ENCODE results near the gene CD28. TPM values are rescaled to one million over a fixed set of nuclear protein-coding genes. Genes with fewer than 3 reads are reported as not detected.

The CD28 gene
- total RNA-seq, 1 donor from 2014 or later, result not detected

GRCh38 chr2:203711399-203711798 lies 5.0 kb downstream of the CD28 start:
- Mint-ChIP-seq H3K36me3 (ENCODE audit: unreplicated experiment) (no peaks in the 10 kb centered on the region), H3K27me3 (ENCODE audit: unreplicated experiment) (peaks cover 2% of the 10 kb centered on the region), H3K4me1 (ENCODE audit: unreplicated experiment) (no peaks in the 10 kb centered on the region), H3K4me3 (ENCODE audit: unreplicated experiment) (no peak overlapping the region), H3K9me3 (ENCODE audit: unreplicated experiment) (no peaks in the 10 kb centered on the region), H3K27ac (ENCODE audit: unreplicated experiment) (no peak overlapping the region)
- DNase-seq (ENCODE audit: extremely low spot score, unreplicated experiment), result no peak
- TF ChIP-seq CTCF (IDR thresholded peaks at IDR 0.05), result no peak

GRCh38 chr2:203713381-203713780 lies 6.9 kb downstream of the CD28 start:
- H3K4me3 Mint-ChIP-seq (ENCODE audit: unreplicated experiment), result no peak overlapping the region
- H3K27me3 Mint-ChIP-seq (ENCODE audit: unreplicated experiment), result peaks cover 2% of the 10 kb centered on the region
- no peak for DNase-seq (ENCODE audit: extremely low spot score, unreplicated experiment)
- H3K27ac Mint-ChIP-seq (ENCODE audit: unreplicated experiment), result no peak overlapping the region
- H3K9me3 Mint-ChIP-seq (ENCODE audit: unreplicated experiment), result no peaks in the 10 kb centered on the region
- no peak for TF ChIP-seq CTCF (IDR thresholded peaks at IDR 0.05)
- H3K36me3 Mint-ChIP-seq (ENCODE audit: unreplicated experiment), result no peaks in the 10 kb centered on the region
- no peaks in the 10 kb centered on the region for H3K4me1 Mint-ChIP-seq (ENCODE audit: unreplicated experiment)

- no peak overlapping the region for H3K27ac Mint-ChIP-seq (ENCODE audit: unreplicated experiment)
- H3K27me3 Mint-ChIP-seq (ENCODE audit: unreplicated experiment), result peaks cover 2% of the 10 kb centered on the region
- no peak for DNase-seq (ENCODE audit: extremely low spot score, unreplicated experiment)
- no peaks in the 10 kb centered on the region for H3K4me1 Mint-ChIP-seq (ENCODE audit: unreplicated experiment)
- H3K4me3 Mint-ChIP-seq (ENCODE audit: unreplicated experiment), result no peak overlapping the region
- no peaks in the 10 kb centered on the region for H3K36me3 Mint-ChIP-seq (ENCODE audit: unreplicated experiment)
- TF ChIP-seq CTCF (IDR thresholded peaks at IDR 0.05), result no peak
- H3K9me3 Mint-ChIP-seq (ENCODE audit: unreplicated experiment), result no peaks in the 10 kb centered on the region
Observed at GRCh38 chr2:203714112-203714511, 7.7 kb downstream of the CD28 start.

- peaks cover 2% of the 10 kb centered on the region for H3K27me3 Mint-ChIP-seq (ENCODE audit: unreplicated experiment)
- TF ChIP-seq CTCF (IDR thresholded peaks at IDR 0.05), result no peak
- H3K4me3 Mint-ChIP-seq (ENCODE audit: unreplicated experiment), result no peak overlapping the region
- DNase-seq (ENCODE audit: extremely low spot score, unreplicated experiment), result no peak
- no peaks in the 10 kb centered on the region for H3K9me3 Mint-ChIP-seq (ENCODE audit: unreplicated experiment)
- no peaks in the 10 kb centered on the region for H3K36me3 Mint-ChIP-seq (ENCODE audit: unreplicated experiment)
- H3K4me1 Mint-ChIP-seq (ENCODE audit: unreplicated experiment), result no peaks in the 10 kb centered on the region
- no peak overlapping the region for H3K27ac Mint-ChIP-seq (ENCODE audit: unreplicated experiment)
Observed at GRCh38 chr2:203715744-203716143, 9.3 kb downstream of the CD28 start.

GRCh38 chr2:203718087-203718486 lies 11.6 kb downstream of the CD28 start:
- Mint-ChIP-seq H3K9me3 (ENCODE audit: unreplicated experiment) (no peaks in the 10 kb centered on the region), H3K4me1 (ENCODE audit: unreplicated experiment) (no peaks in the 10 kb centered on the region)

More at GRCh38 chr2:203718087-203718486, 11.6 kb downstream of the CD28 start:
- no peak overlapping the region for H3K4me3 Mint-ChIP-seq (ENCODE audit: unreplicated experiment)
- peaks cover 2% of the 10 kb centered on the region for H3K27me3 Mint-ChIP-seq (ENCODE audit: unreplicated experiment)
- TF ChIP-seq CTCF (IDR thresholded peaks at IDR 0.05), result no peak
- H3K36me3 Mint-ChIP-seq (ENCODE audit: unreplicated experiment), result no peaks in the 10 kb centered on the region
- no peak for DNase-seq (ENCODE audit: extremely low spot score, unreplicated experiment)
- H3K27ac Mint-ChIP-seq (ENCODE audit: unreplicated experiment), result no peak overlapping the region

Data from osteocyte (in vitro differentiated cells).